Mesenchymal stem cell (in vitro differentiated cells and primary cell): Measurements from ENCODE around the gene BCL2L11.

Experiments
- DNase-seq: peaks from one replicate; pipeline ENCODE4 v3.0.0-alpha.2; 2013
- H2AFZ ChIP-seq: one replicate; pipeline ENCODE4 v1.6.1; 2013; ENCODE audit warnings: low read depth, mild to moderate bottlenecking, control low read depth, inconsistent platforms, low read length, moderate library complexity
- H2AK5ac ChIP-seq: 2 replicates; pipeline ENCODE4 v1.6.1; 2013; ENCODE audit warnings: low read length, moderate library complexity, mild to moderate bottlenecking, inconsistent platforms; ENCODE audit not compliant: severe bottlenecking
- H2BK120ac ChIP-seq: one replicate; pipeline ENCODE4 v1.6.1; 2013; ENCODE audit warnings: low read depth, mild to moderate bottlenecking, inconsistent platforms, low read length, moderate library complexity
- H2BK12ac ChIP-seq, 2 experiments: one replicate each; pipeline ENCODE4 v1.6.1; 2013; ENCODE audit warnings: inconsistent platforms in 2 of 2, low read length in 2 of 2, mild to moderate bottlenecking in 2 of 2, moderate library complexity in 2 of 2, control low read depth in 1 of 2
- H2BK15ac ChIP-seq: one replicate; pipeline ENCODE4 v1.6.1; 2013; ENCODE audit warnings: mild to moderate bottlenecking, low read depth, inconsistent platforms; ENCODE audit not compliant: poor library complexity, severe bottlenecking
- H2BK5ac ChIP-seq: 2 replicates; pipeline ENCODE4 v1.6.1; 2013; ENCODE audit warnings: low read depth, mild to moderate bottlenecking, low read length, control low read depth, inconsistent platforms; ENCODE audit not compliant: poor library complexity, severe bottlenecking
- H3K14ac ChIP-seq, 2 experiments: one replicate each; pipeline ENCODE4 v1.6.1; 2013; ENCODE audit warnings: inconsistent platforms in 2 of 2, low read length in 2 of 2, control low read depth in 1 of 2, mild to moderate bottlenecking in 1 of 2, moderate library complexity in 1 of 2
- H3K18ac ChIP-seq, 2 experiments: one replicate each; pipeline ENCODE4 v1.6.1; 2013; ENCODE audit warnings: inconsistent platforms in 2 of 2, low read length in 2 of 2, control low read depth in 1 of 2, low read depth in 1 of 2, mild to moderate bottlenecking in 1 of 2
- H3K23ac ChIP-seq, 2 experiments: one replicate each; pipeline ENCODE4 v1.6.1; 2013; ENCODE audit warnings: inconsistent platforms in 2 of 2, low read length in 2 of 2, mild to moderate bottlenecking in 2 of 2, moderate library complexity in 2 of 2, control low read depth in 1 of 2
- H3K27ac ChIP-seq: 2 replicates; pipeline ENCODE4 v1.5.1; 2013; ENCODE audit warnings: mild to moderate bottlenecking, moderate library complexity, low read length, control low read depth, inconsistent platforms; ENCODE audit not compliant: poor library complexity, severe bottlenecking
- H3K27me3 ChIP-seq, 2 experiments: 2 replicates each; pipeline versions ENCODE4 v1.6.1 to v1.7.0; 2013; ENCODE audit warnings: low read length in 2 of 2, mild to moderate bottlenecking in 2 of 2, moderate library complexity in 2 of 2, control low read depth in 1 of 2, inconsistent platforms in 1 of 2; ENCODE audit not compliant: control insufficient read depth in 1 of 2, insufficient read depth in 1 of 2
- H3K36me3 ChIP-seq, 2 experiments: 2 replicates each; pipeline versions ENCODE4 v1.6.1 to v1.7.0; 2013; ENCODE audit warnings: low read length in 2 of 2, control low read depth in 1 of 2, inconsistent platforms in 1 of 2, low read depth in 1 of 2, mild to moderate bottlenecking in 1 of 2; ENCODE audit not compliant: insufficient read depth in 2 of 2, control insufficient read depth in 1 of 2
- H3K4ac ChIP-seq, 2 experiments: one replicate each; pipeline ENCODE4 v1.6.1; 2013; ENCODE audit warnings: inconsistent platforms in 2 of 2, low read length in 2 of 2, mild to moderate bottlenecking in 2 of 2, moderate library complexity in 2 of 2, control low read depth in 1 of 2, low read depth in 1 of 2
- H3K4me1 ChIP-seq: 2 replicates; pipeline ENCODE4 v1.6.1; 2013; ENCODE audit warnings: low read depth, low read length, control low read depth; ENCODE audit not compliant: control insufficient read depth, insufficient read depth
- H3K4me2 ChIP-seq: 2 replicates; pipeline ENCODE4 v1.6.1; 2013; ENCODE audit warnings: low read length, mild to moderate bottlenecking, inconsistent platforms; ENCODE audit not compliant: poor library complexity, severe bottlenecking
- H3K4me3 ChIP-seq, 2 experiments: 2 replicates each; pipeline versions ENCODE4 v1.5.1 to v1.7.0; 2013; ENCODE audit warnings: low read length in 2 of 2, mild to moderate bottlenecking in 2 of 2, control low read depth in 1 of 2, low read depth in 1 of 2; ENCODE audit not compliant: insufficient read depth in 1 of 2
- H3K79me1 ChIP-seq: replicated peaks from 2 replicates; pipeline ENCODE4 v1.6.1; 2013; ENCODE audit warnings: mild to moderate bottlenecking, control low read depth, low read length, inconsistent platforms; ENCODE audit not compliant: poor library complexity, severe bottlenecking
- H3K9ac ChIP-seq: 2 replicates; pipeline ENCODE4 v1.7.0; 2013; ENCODE audit warnings: mild to moderate bottlenecking, low read length, moderate library complexity
- H3K9me3 ChIP-seq: 2 replicates; pipeline ENCODE4 v1.7.0; 2013; ENCODE audit warnings: mild to moderate bottlenecking, low read length; ENCODE audit not compliant: control insufficient read depth
- H4K8ac ChIP-seq: one replicate; pipeline ENCODE4 v1.6.1; 2013; ENCODE audit warnings: inconsistent platforms, mild to moderate bottlenecking, low read length, moderate library complexity
- H4K91ac ChIP-seq: one replicate; pipeline ENCODE4 v1.6.1; 2013; ENCODE audit warnings: mild to moderate bottlenecking, low read length, inconsistent platforms
- WGBS: methylation state at CpG from one replicate; pipeline ENCODE4 v1.1.7; 2013; ENCODE audit warnings: mixed read lengths; 5-methylcytosine and 5-hydroxymethylcytosine counted together

Gene BCL2L11

DNA sequence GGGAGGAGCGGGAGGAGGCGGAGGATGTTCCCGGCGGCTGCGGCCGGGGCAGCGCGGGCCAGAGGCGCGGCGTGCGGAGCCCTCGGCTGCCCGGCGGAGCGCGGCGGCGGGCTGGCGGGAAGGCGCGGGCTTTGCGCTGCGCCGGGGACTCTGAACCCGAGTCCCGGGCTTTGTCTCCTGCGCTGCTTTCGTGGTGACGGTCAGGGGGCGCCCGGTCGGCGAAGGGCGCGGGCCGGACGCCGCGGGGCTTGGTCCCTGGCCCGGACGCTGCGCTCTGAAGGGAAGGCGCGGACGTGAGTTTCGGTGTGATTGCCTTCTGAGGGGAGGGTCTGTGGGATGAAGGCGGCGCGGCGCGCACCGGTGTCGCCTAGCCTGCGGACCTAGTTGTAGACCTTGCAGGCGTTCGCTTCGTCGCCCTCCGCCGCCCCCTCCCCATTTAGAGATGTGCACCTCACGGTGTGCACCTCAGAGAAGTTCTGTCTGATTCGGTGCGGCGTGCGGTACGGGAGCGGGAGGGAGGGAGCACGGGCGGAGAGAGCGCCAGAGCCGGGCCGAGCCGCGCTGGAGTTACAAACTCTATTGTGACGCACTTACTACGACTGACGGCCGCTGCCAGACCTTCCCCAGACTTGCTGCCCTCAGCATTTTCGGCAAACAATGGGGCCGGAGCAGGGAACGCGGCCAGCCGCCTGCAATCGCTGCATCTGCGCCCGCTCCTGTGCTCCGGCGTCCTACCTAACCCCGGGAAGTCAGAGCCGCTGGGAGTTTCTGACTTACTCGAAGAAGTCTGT, 2.1 kb downstream of the BCL2L11 start:
- Histone ChIP-seq H2BK5ac (no peak overlapping the region), H4K8ac (no peak overlapping the region), H2BK120ac (no peak overlapping the region), H3K27ac (peak overlapping the region; percentile 34), H3K4me3 (peak overlapping the region; percentile 90 to 94), H3K14ac (peak overlapping the region in 1 of 2 experiments; percentile 99), H3K36me3 (peaks cover 9 to 25% of the 10 kb centered on the region in 2 experiments), H3K9ac (peak overlapping the region; percentile 95), H3K79me1 (peaks cover 26% of the 10 kb centered on the region), H3K27me3 (peaks cover 12 to 15% of the 10 kb centered on the region in 2 experiments), H3K4me2 (peak overlapping the region; percentile 93), H4K91ac (peak overlapping the region; percentile 82), H3K9me3 (no peaks in the 10 kb centered on the region), H3K18ac (peak overlapping the region; percentile 77 to 94), H3K4ac (peak overlapping the region; percentile 53 to 54), H2BK15ac (no peak overlapping the region), H3K4me1 (peaks cover 36% of the 10 kb centered on the region), H2AK5ac (no peak overlapping the region), H2BK12ac (peak overlapping the region in 1 of 2 experiments; percentile 63), H2AFZ (peak overlapping the region; percentile 96), H3K23ac (peak overlapping the region in 1 of 2 experiments; percentile 99)
- under 1% methylated on average over 60 of the region's 92 CpGs for WGBS
- DNase-seq = peak; percentile 84

DNA sequence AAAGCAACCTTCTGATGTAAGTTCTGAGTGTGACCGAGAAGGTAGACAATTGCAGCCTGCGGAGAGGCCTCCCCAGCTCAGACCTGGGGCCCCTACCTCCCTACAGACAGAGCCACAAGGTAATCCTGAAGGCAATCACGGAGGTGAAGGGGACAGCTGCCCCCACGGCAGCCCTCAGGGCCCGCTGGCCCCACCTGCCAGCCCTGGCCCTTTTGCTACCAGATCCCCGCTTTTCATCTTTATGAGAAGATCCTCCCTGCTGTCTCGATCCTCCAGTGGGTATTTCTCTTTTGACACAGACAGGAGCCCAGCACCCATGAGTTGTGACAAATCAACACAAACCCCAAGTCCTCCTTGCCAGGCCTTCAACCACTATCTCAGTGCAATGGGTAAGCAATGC, 3.0 kb downstream of the BCL2L11 start:
- DNase-seq = no peak
- H3K9me3 ChIP-seq = no peaks in the 10 kb centered on the region

GRCh38 chr2:111126581-111126980, 5.9 kb downstream of the BCL2L11 start:
- Histone ChIP-seq H3K79me1 (peaks cover 30% of the 10 kb centered on the region), H4K91ac (no peak overlapping the region), H3K9ac (no peak overlapping the region), H3K4me1 (peaks cover 13% of the 10 kb centered on the region), H3K27ac (no peak overlapping the region), H3K23ac (no peak overlapping the region), H3K14ac (no peak overlapping the region), H4K8ac (no peak overlapping the region), H2BK12ac (no peak overlapping the region), H2AFZ (no peak overlapping the region), H3K9me3 (no peaks in the 10 kb centered on the region), H2BK5ac (no peak overlapping the region), H2BK120ac (no peak overlapping the region), H3K4ac (no peak overlapping the region), H2AK5ac (no peak overlapping the region), H3K27me3 (no peaks in the 10 kb centered on the region), H3K4me2 (no peak overlapping the region), H2BK15ac (no peak overlapping the region), H3K4me3 (no peak overlapping the region), H3K18ac (no peak overlapping the region), H3K36me3 (peaks cover 9 to 42% of the 10 kb centered on the region in 2 experiments)
- 94% methylated on average over 1 of the region's 1 CpG for WGBS
- DNase-seq = no peak

More for the DNA sequence above, 3.0 kb downstream of the BCL2L11 start:
- no peak overlapping the region for H2BK15ac ChIP-seq
- no peak overlapping the region for H3K18ac ChIP-seq
- peaks cover 27% of the 10 kb centered on the region for H3K79me1 ChIP-seq
- no peak overlapping the region for H2BK5ac ChIP-seq
- H3K9ac ChIP-seq = peak overlapping the region; percentile 95
- H2AFZ ChIP-seq = no peak overlapping the region
- H4K91ac ChIP-seq = no peak overlapping the region
- H3K4me3 ChIP-seq = peak overlapping the region in 1 of 2 experiments; percentile 90
- H3K4me2 ChIP-seq = no peak overlapping the region
- H3K23ac ChIP-seq = no peak overlapping the region
- H4K8ac ChIP-seq = no peak overlapping the region
- no peak overlapping the region for H3K4ac ChIP-seq
- peaks cover 12% of the 10 kb centered on the region in 2 experiments for H3K27me3 ChIP-seq
- peaks cover 30% of the 10 kb centered on the region for H3K4me1 ChIP-seq
- no peak overlapping the region for H2BK120ac ChIP-seq
- no peak overlapping the region for H3K14ac ChIP-seq
- H3K27ac ChIP-seq = no peak overlapping the region
- H2BK12ac ChIP-seq = no peak overlapping the region
- no peak overlapping the region for H2AK5ac ChIP-seq
- peaks cover 9 to 32% of the 10 kb centered on the region in 2 experiments for H3K36me3 ChIP-seq
- 88% methylated on average over 7 of the region's 7 CpGs for WGBS

DNA sequence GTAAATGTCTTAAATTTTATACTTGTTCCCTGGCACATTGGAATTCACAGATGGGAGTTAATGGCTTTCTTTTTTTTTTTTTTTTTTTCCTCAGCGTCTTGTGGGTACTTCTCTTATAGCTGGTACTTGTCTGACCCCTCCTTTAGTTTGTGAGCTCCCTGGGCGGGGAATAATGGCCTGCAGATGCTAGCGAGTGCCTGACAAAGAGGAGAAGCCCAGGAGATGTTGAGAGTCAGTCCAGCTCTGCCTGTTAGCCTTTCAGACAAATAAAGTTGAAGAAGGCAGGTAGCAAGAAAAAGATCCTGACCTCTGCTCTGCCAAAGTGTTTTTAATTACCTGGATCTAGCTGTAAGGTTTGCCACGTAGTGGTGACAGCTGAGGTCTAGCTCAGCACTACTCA, 6.6 kb downstream of the BCL2L11 start:
- Histone ChIP-seq H2AK5ac (no peak overlapping the region), H3K36me3 (peaks cover 9 to 42% of the 10 kb centered on the region in 2 experiments), H2BK15ac (no peak overlapping the region), H2AFZ (no peak overlapping the region), H3K27me3 (no peaks in the 10 kb centered on the region), H3K9me3 (no peaks in the 10 kb centered on the region), H3K79me1 (peaks cover 28% of the 10 kb centered on the region), H3K27ac (no peak overlapping the region), H3K4me1 (peaks cover 6% of the 10 kb centered on the region), H4K91ac (no peak overlapping the region), H3K18ac (no peak overlapping the region), H3K23ac (no peak overlapping the region), H2BK12ac (no peak overlapping the region), H3K4me2 (no peak overlapping the region), H3K4me3 (no peak overlapping the region), H2BK5ac (no peak overlapping the region), H4K8ac (no peak overlapping the region), H2BK120ac (no peak overlapping the region), H3K9ac (no peak overlapping the region), H3K4ac (no peak overlapping the region), H3K14ac (no peak overlapping the region)
- WGBS = 77% methylated on average over 4 of the region's 4 CpGs
- DNase-seq = no peak
